H9 (cell line): Measurements from ENCODE around the gene LARP1. TPM values are rescaled to one million over a fixed set of nuclear protein-coding genes. Genes with fewer than 3 reads are reported as not detected.

ENCODE experiments used
- DNase-seq: peaks from one replicate; pipeline ENCODE4 v3.0.0-alpha.2; 2017
- H2AFZ ChIP-seq: one replicate; pipeline ENCODE4 v1.6.1; 2013; ENCODE audit warnings: mild to moderate bottlenecking, low read length, control low read depth, moderate library complexity
- H2AK5ac ChIP-seq: 2 replicates; pipeline ENCODE4 v1.6.1; 2013; ENCODE audit warnings: low read length, control low read depth, mixed read lengths; ENCODE audit not compliant: insufficient read length
- H2BK120ac ChIP-seq: one replicate; pipeline ENCODE4 v1.6.1; 2013; ENCODE audit warnings: low read depth, mild to moderate bottlenecking, low read length, control low read depth, inconsistent platforms; ENCODE audit not compliant: poor library complexity, severe bottlenecking
- H2BK12ac ChIP-seq: 2 replicates; pipeline ENCODE4 v1.6.1; 2013; ENCODE audit warnings: low read length, control low read depth, mixed read lengths, low read depth; ENCODE audit not compliant: insufficient read length
- H2BK15ac ChIP-seq: 2 replicates; pipeline ENCODE4 v1.6.1; 2013; ENCODE audit warnings: low read depth, low read length, control low read depth
- H2BK20ac ChIP-seq: one replicate; pipeline ENCODE4 v1.6.1; 2013; ENCODE audit warnings: low read depth, mild to moderate bottlenecking, low read length, control low read depth, inconsistent platforms; ENCODE audit not compliant: poor library complexity, severe bottlenecking
- H2BK5ac ChIP-seq: 2 replicates; pipeline ENCODE4 v1.6.1; 2013; ENCODE audit warnings: low read length, control low read depth, mixed read lengths; ENCODE audit not compliant: insufficient read length
- H3K14ac ChIP-seq: 2 replicates; pipeline ENCODE4 v1.6.1; 2013; ENCODE audit warnings: low read length, control low read depth; ENCODE audit not compliant: insufficient read depth
- H3K18ac ChIP-seq: 2 replicates; pipeline ENCODE4 v1.6.1; 2013; ENCODE audit warnings: low read depth, mild to moderate bottlenecking, mixed read lengths, low read length, control low read depth; ENCODE audit not compliant: insufficient read length
- H3K23ac ChIP-seq: 2 replicates; pipeline ENCODE4 v1.6.1; 2013; ENCODE audit warnings: low read length, control low read depth, mixed read lengths, low read depth; ENCODE audit not compliant: insufficient read length
- H3K23me2 ChIP-seq: 2 replicates; pipeline ENCODE4 v1.6.1; 2013; ENCODE audit warnings: low read depth, mild to moderate bottlenecking, mixed read lengths, low read length, control low read depth; ENCODE audit not compliant: insufficient read length, poor library complexity, severe bottlenecking
- H3K27ac ChIP-seq: 2 replicates; pipeline ENCODE4 v1.5.1; 2013; ENCODE audit warnings: low read length, control low read depth, mixed read lengths, low read depth; ENCODE audit not compliant: insufficient read length
- H3K27me3 ChIP-seq: 2 replicates; pipeline ENCODE4 v1.6.1; 2013; ENCODE audit warnings: low read length, control low read depth, inconsistent platforms; ENCODE audit not compliant: insufficient read depth
- H3K4ac ChIP-seq: 2 replicates; pipeline ENCODE4 v1.6.1; 2013; ENCODE audit warnings: low read depth, mild to moderate bottlenecking, control low read depth, inconsistent platforms, low read length, moderate library complexity
- H3K4me1 ChIP-seq: 2 replicates; pipeline ENCODE4 v1.6.1; 2013; ENCODE audit warnings: low read length, control low read depth, inconsistent platforms; ENCODE audit not compliant: insufficient read depth
- H3K4me2 ChIP-seq: 2 replicates; pipeline ENCODE4 v1.6.1; 2013; ENCODE audit warnings: low read length, control low read depth, mixed read lengths; ENCODE audit not compliant: insufficient read length, insufficient read depth
- H3K56ac ChIP-seq: 2 replicates; pipeline ENCODE4 v1.6.1; 2013; ENCODE audit warnings: low read depth, mild to moderate bottlenecking, mixed read lengths, low read length, control low read depth; ENCODE audit not compliant: insufficient read length
- H3K79me1 ChIP-seq: 2 replicates; pipeline ENCODE4 v1.6.1; 2013; ENCODE audit warnings: low read depth, mild to moderate bottlenecking, moderate library complexity, low read length, control low read depth, inconsistent platforms; ENCODE audit not compliant: insufficient read depth, poor library complexity, severe bottlenecking
- H3K79me2 ChIP-seq: 2 replicates; pipeline ENCODE4 v1.6.1; 2013; ENCODE audit warnings: low read length, control low read depth, inconsistent platforms; ENCODE audit not compliant: insufficient read depth
- H3K9ac ChIP-seq: 2 replicates; pipeline ENCODE4 v1.6.1; 2013; ENCODE audit warnings: low read length, control low read depth, mixed read lengths; ENCODE audit not compliant: insufficient read length; ENCODE audit errors: extremely low read depth
- H3K9me3 ChIP-seq: one replicate; pipeline ENCODE4 v1.6.1; 2013; ENCODE audit warnings: low read depth, low read length, inconsistent platforms; ENCODE audit not compliant: control insufficient read depth
- H3T11ph ChIP-seq: one replicate; pipeline ENCODE4 v1.6.1; 2013; ENCODE audit warnings: mild to moderate bottlenecking, low read length, control low read depth, inconsistent platforms
- H4K20me1 ChIP-seq: one replicate; pipeline ENCODE4 v1.6.1; 2013; ENCODE audit not compliant: control insufficient read depth, insufficient read length, insufficient read depth
- H4K5ac ChIP-seq: 2 replicates; pipeline ENCODE4 v1.6.1; 2013; ENCODE audit warnings: low read depth, mild to moderate bottlenecking, mixed read lengths, low read length, control low read depth; ENCODE audit not compliant: insufficient read length
- H4K8ac ChIP-seq: replicated peaks from 2 replicates; pipeline ENCODE4 v1.6.1; 2013; ENCODE audit warnings: low read length, control low read depth, mixed read lengths, low read depth; ENCODE audit not compliant: insufficient read length
- H4K91ac ChIP-seq: 2 replicates; pipeline ENCODE4 v1.6.1; 2013; ENCODE audit warnings: low read depth, mild to moderate bottlenecking, moderate library complexity, mixed read lengths, low read length, control low read depth; ENCODE audit not compliant: insufficient read length
- H3K27ac Mint-ChIP-seq, 3 experiments: 2 replicates in 2 of 3; 3 replicates in 1 of 3; pipeline ENCODE4 v1.8.0; 2020 to 2021; ENCODE audit warnings: mixed read lengths in 3 of 3, mild to moderate bottlenecking in 1 of 3, moderate library complexity in 1 of 3
- H3K27me3 Mint-ChIP-seq: 2 replicates; pipeline ENCODE4 v1.8.0; 2021; ENCODE audit warnings: low read depth, mild to moderate bottlenecking, moderate library complexity, mixed read lengths
- H3K36me3 Mint-ChIP-seq, 3 experiments: 2 replicates in 2 of 3; 3 replicates in 1 of 3; pipeline ENCODE4 v1.8.0; 2020 to 2021; ENCODE audit warnings: low read depth in 3 of 3, mixed read lengths in 3 of 3; ENCODE audit not compliant: insufficient read depth in 1 of 3
- H3K4me1 Mint-ChIP-seq, 2 experiments: 2 replicates each; pipeline ENCODE4 v1.8.0; 2020; ENCODE audit warnings: mixed read lengths in 2 of 2
- H3K4me3 Mint-ChIP-seq, 2 experiments: 2 replicates in 1 of 2; 3 replicates in 1 of 2; pipeline ENCODE4 v1.8.0; 2020 to 2021; ENCODE audit warnings: mild to moderate bottlenecking in 2 of 2, mixed read lengths in 2 of 2, moderate library complexity in 1 of 2
- H3K9me3 Mint-ChIP-seq, 2 experiments: 2 replicates in 1 of 2; 3 replicates in 1 of 2; pipeline ENCODE4 v1.8.0; 2020; ENCODE audit warnings: mild to moderate bottlenecking in 2 of 2, mixed read lengths in 2 of 2, moderate library complexity in 1 of 2
- CTCF ChIP-seq: fragments of 200-600 bp; sonication (generic); conservative IDR thresholded peaks from 3 replicates; pipeline ENCODE4 v1.8.0; 2021; ENCODE audit warnings: antibody characterized with exemption, mild to moderate bottlenecking
- total RNA-seq: library from RNA; stranded (reverse); gene quantifications from 2 replicates; pipeline ENCODE4 v1.2.1, GENCODE V29; 2021

The LARP1 gene
- total RNA-seq, 1 experiment from 2014 or later = 405 TPM

- H2BK5ac ChIP-seq = no peak overlapping the region
- H3T11ph ChIP-seq = no peak overlapping the region
- H3K4me3 Mint-ChIP-seq = no peak overlapping the region
- H3K4me1 Mint-ChIP-seq = no peaks in the 10 kb centered on the region; a peak in 1 of 4 replicates
- no peak for DNase-seq
- H3K9me3 Mint-ChIP-seq = no peaks in the 10 kb centered on the region
- no peak overlapping the region for H3K14ac ChIP-seq
- H4K8ac ChIP-seq = no peak overlapping the region
- H3K4me1 ChIP-seq = no peaks in the 10 kb centered on the region
- no peaks in the 10 kb centered on the region for H3K27me3 ChIP-seq
- H4K91ac ChIP-seq = no peak overlapping the region
- H4K5ac ChIP-seq = no peak overlapping the region
- H2BK20ac ChIP-seq = no peak overlapping the region
- H3K79me1 ChIP-seq = no peaks in the 10 kb centered on the region
- no peak overlapping the region for H2BK15ac ChIP-seq
- no peak overlapping the region for H3K4ac ChIP-seq
- H4K20me1 ChIP-seq = no peaks in the 10 kb centered on the region
- no peak overlapping the region for H2AFZ ChIP-seq
- H2AK5ac ChIP-seq = no peak overlapping the region
- H3K36me3 Mint-ChIP-seq = no peaks in the 10 kb centered on the region; a peak in 1 of 7 replicates
- H3K56ac ChIP-seq = no peak overlapping the region
- H3K23ac ChIP-seq = no peak overlapping the region
- H3K79me2 ChIP-seq = no peaks in the 10 kb centered on the region
- H3K9me3 ChIP-seq = no peaks in the 10 kb centered on the region
- H2BK12ac ChIP-seq = no peak overlapping the region
- no peak overlapping the region for H3K9ac ChIP-seq
- H3K18ac ChIP-seq = no peak overlapping the region
- no peaks in the 10 kb centered on the region for H3K23me2 ChIP-seq
- no peaks in the 10 kb centered on the region; the same call in 1 of the 2 replicates for H3K27me3 Mint-ChIP-seq
- no peak overlapping the region for H3K27ac ChIP-seq
- no peak for TF ChIP-seq CTCF
- no peak overlapping the region for H3K27ac Mint-ChIP-seq
- H2BK120ac ChIP-seq = no peak overlapping the region
- H3K4me2 ChIP-seq = no peak overlapping the region
These were observed 86.1 kb downstream of the LARP1 start for GRCh38 chr5:154841273-154841661.
